Common myeloid progenitor, CD34-positive (primary cell): Measurements from ENCODE around the gene CLSTN2.

Source experiments
- CTCF ChIA-PET: fragments of 350-600 bp; sonication (Branson Sonifier 250); formaldehyde crosslinking; loops from one replicate; lab custom pipeline; 2021; ENCODE audit warnings: antibody characterized with exemption; lab: Charles Lee
- POLR2A ChIA-PET: fragments of 350-600 bp; sonication (Branson Sonifier 250); formaldehyde crosslinking; loops from one replicate; lab custom pipeline; 2021; ENCODE audit warnings: antibody characterized with exemption; lab: Charles Lee
- DNase-seq, 3 donors: peaks; one replicate each; pipeline versions ENCODE4 v3.0.0 to v3.0.0-alpha.2; 2013
- H3K27ac ChIP-seq, 2 experiments: 1 replicate in 1 of 2; 2 replicates in 1 of 2; pipeline ENCODE4 v1.7.0; 2013; ENCODE audit warnings: inconsistent platforms in 2 of 2, low read length in 2 of 2, mild to moderate bottlenecking in 2 of 2, low read depth in 1 of 2, moderate library complexity in 1 of 2; ENCODE audit not compliant: severe bottlenecking in 2 of 2, insufficient read depth in 1 of 2, poor library complexity in 1 of 2
- H3K27me3 ChIP-seq, 5 experiments: replicated peaks in 2 of 5; 1 replicate in 3 of 5; 2 replicates in 2 of 5; pipeline versions ENCODE4 v1.6.1 to v1.7.0; 2013; ENCODE audit warnings: low read length in 4 of 5, mild to moderate bottlenecking in 2 of 5, moderate library complexity in 2 of 5, inconsistent platforms in 1 of 5; ENCODE audit not compliant: insufficient read depth in 5 of 5, control insufficient read depth in 4 of 5
- H3K36me3 ChIP-seq, 4 experiments: 1 replicate in 2 of 4; 2 replicates in 2 of 4; pipeline versions ENCODE4 v1.6.1 to v1.7.0; 2013; ENCODE audit warnings: low read length in 3 of 4, control low read depth in 1 of 4, mild to moderate bottlenecking in 1 of 4; ENCODE audit not compliant: control insufficient read depth in 4 of 4, insufficient read depth in 4 of 4
- H3K4me1 ChIP-seq, 4 experiments: 1 replicate in 3 of 4; 2 replicates in 1 of 4; pipeline versions ENCODE4 v1.6.1 to v1.7.1; 2013; ENCODE audit warnings: low read length in 3 of 4, mild to moderate bottlenecking in 3 of 4, control low read depth in 1 of 4, inconsistent platforms in 1 of 4, moderate library complexity in 1 of 4; ENCODE audit not compliant: control insufficient read depth in 4 of 4, insufficient read depth in 4 of 4; ENCODE audit errors: control extremely low read depth in 1 of 4
- H3K4me3 ChIP-seq, 7 experiments: 1 replicate in 4 of 7; 2 replicates in 3 of 7; pipeline versions ENCODE4 v1.5.1 to v1.7.0; 2013; ENCODE audit warnings: mild to moderate bottlenecking in 7 of 7, low read length in 6 of 7, moderate library complexity in 6 of 7, inconsistent platforms in 2 of 7, low read depth in 2 of 7, control low read depth in 1 of 7; ENCODE audit not compliant: insufficient read depth in 4 of 7, control insufficient read depth in 1 of 7; ENCODE audit errors: extremely low read depth in 1 of 7
- H3K9me3 ChIP-seq, 5 experiments: 1 replicate in 4 of 5; 2 replicates in 1 of 5; pipeline versions ENCODE4 v1.6.1 to v1.7.1; 2013; ENCODE audit warnings: low read length in 4 of 5, mild to moderate bottlenecking in 2 of 5, inconsistent platforms in 1 of 5, low read depth in 1 of 5, moderate library complexity in 1 of 5; ENCODE audit not compliant: control insufficient read depth in 4 of 5, insufficient read depth in 2 of 5; ENCODE audit errors: control extremely low read depth in 1 of 5
- WGBS: methylation state at CpG from one replicate; pipeline ENCODE4 v1.1.5; 2013; ENCODE audit not compliant: insufficient coverage; 5-methylcytosine and 5-hydroxymethylcytosine counted together

Gene CLSTN2

DNA sequence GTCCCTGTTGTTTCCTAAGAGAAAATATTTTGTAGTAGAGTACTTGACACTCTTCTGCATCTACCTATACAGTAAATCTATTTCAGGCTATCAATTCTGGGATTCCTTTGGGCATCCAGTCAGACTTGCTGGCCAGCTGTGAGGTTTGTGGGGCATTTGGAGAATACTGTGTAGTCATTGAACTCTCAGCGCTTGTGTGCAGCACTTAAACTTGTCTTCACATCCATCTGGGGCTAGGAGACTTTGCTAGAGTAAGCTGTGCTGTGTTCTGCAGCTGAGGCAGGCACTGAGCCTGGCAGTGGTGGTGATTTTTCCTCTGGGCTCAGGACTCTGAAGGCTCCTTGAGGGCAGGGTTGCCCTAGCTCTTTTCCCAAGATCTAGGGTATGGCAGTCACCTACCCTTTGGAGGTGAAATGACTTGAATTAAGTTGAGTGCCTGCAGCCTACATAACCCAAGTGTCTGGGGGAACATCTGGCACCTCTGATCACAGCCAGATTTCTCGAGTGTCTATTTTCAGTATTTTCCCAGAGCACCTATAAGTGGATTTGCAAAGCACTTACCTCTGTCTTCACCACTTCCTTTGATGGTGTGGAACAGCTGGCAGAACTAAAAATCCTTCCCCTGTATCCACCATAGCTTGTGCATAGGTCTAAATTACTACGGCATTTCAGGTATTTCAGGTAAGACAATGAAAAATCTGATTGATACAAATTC is 19.3 kb downstream of the CLSTN2 start:
- CTCF ChIA-PET, result no interaction called here
- POLR2A ChIA-PET, result no interaction called here
- H3K27ac ChIP-seq, result no peak overlapping the region

DNA sequence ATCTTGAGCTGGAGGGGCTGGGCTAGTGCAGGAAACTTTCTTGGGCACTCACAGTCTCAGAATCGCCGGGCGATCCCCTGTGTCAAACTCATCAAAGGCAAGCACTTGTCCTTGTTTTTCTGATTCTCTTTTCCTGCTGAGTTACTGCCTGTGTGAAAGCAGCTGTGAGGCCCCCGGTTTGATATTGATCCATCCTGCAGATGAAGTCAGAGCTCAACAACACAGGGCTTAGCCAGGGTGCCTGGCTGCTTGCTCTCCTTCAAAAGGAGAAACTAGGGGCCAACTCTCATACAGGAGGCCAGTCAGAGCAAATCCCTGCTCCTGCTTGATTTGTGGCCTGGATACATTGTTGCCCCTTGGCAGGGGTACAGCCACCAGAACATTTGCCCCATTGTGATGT is 22.9 kb downstream of the CLSTN2 start:
- 93% methylated on average over 3 of the region's 4 CpGs for WGBS
- no peaks in the 10 kb centered on the region for H3K36me3 ChIP-seq
- H3K9me3 ChIP-seq, result no peaks in the 10 kb centered on the region
- no peak overlapping the region for H3K4me3 ChIP-seq
- H3K27ac ChIP-seq, result no peak overlapping the region
- no peak for DNase-seq
- H3K4me1 ChIP-seq, result no peaks in the 10 kb centered on the region
- ChIA-PET CTCF (interaction anchor here (1.5 kb wide), 1 partner anchor 10 kb away, joined by 5 read pairs; no protein-coding TSS in a partner anchor), POLR2A (interaction anchor here (0.6 kb wide), 1 partner anchor 72 kb away, joined by 3 read pairs; no protein-coding TSS in a partner anchor)
- H3K27me3 ChIP-seq, result peaks cover 0 to 2% (median 0%) of the 10 kb centered on the region in 5 experiments

More for the DNA sequence above, 19.3 kb downstream of the CLSTN2 start:
- Histone ChIP-seq H3K27me3 (peaks cover 0 to 2% (median 0%) of the 10 kb centered on the region in 5 experiments), H3K36me3 (no peaks in the 10 kb centered on the region), H3K4me1 (no peaks in the 10 kb centered on the region), H3K4me3 (no peak overlapping the region), H3K9me3 (no peaks in the 10 kb centered on the region)
- WGBS, result 95% methylated on average over 2 of the region's 3 CpGs
- no peak for DNase-seq

- no peak for DNase-seq
- H3K4me3 ChIP-seq, result no peak overlapping the region
- peaks cover 0 to 6% (median 0%) of the 10 kb centered on the region in 5 experiments for H3K27me3 ChIP-seq
- H3K36me3 ChIP-seq, result no peaks in the 10 kb centered on the region
- CTCF ChIA-PET, result no interaction called here
- H3K27ac ChIP-seq, result no peak overlapping the region
- no peaks in the 10 kb centered on the region for H3K9me3 ChIP-seq
- POLR2A ChIA-PET, result no interaction called here
- H3K4me1 ChIP-seq, result no peaks in the 10 kb centered on the region
- 86% methylated on average over 1 of the region's 1 CpG for WGBS
Measured at GRCh38 chr3:139969386-139969785, 34.4 kb downstream of the CLSTN2 start.

DNA sequence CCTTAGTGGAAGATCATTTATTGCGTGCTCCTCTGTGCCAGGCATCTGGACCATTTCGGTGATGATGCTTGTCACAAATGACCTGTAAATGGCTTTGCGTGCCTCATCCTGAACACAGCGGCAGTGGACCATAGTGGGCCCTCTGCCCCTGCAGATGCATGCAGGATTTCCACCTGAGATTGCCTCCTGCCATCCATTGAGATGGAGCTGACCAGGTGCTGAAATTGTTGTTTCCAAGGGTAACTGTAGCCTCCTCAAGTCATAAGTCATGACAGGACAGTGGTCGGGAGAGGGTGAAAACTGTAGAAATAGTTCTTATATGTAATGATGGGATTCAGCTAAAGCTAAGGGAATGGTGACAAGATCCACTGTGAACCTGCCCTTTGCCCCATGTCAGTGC is 35.5 kb downstream of the CLSTN2 start:
- H3K36me3 ChIP-seq, result no peaks in the 10 kb centered on the region
- CTCF ChIA-PET, result no interaction called here
- peaks cover 0 to 4% (median 0%) of the 10 kb centered on the region in 5 experiments for H3K27me3 ChIP-seq
- no peak for DNase-seq
- H3K27ac ChIP-seq, result no peak overlapping the region
- POLR2A ChIA-PET, result no interaction called here
- H3K4me1 ChIP-seq, result no peaks in the 10 kb centered on the region
- 94% methylated on average over 4 of the region's 5 CpGs for WGBS
- H3K9me3 ChIP-seq, result no peaks in the 10 kb centered on the region
- H3K4me3 ChIP-seq, result no peak overlapping the region

- Histone ChIP-seq H3K4me1 (no peaks in the 10 kb centered on the region), H3K27ac (no peak overlapping the region), H3K4me3 (no peak overlapping the region), H3K27me3 (peaks cover 0 to 4% (median 0%) of the 10 kb centered on the region in 5 experiments), H3K9me3 (no peaks in the 10 kb centered on the region), H3K36me3 (no peaks in the 10 kb centered on the region)
- POLR2A ChIA-PET, result no interaction called here
- CTCF ChIA-PET, result no interaction called here
- WGBS, result 100% methylated on average over 1 of the region's 2 CpGs
- DNase-seq, result no peak
Measured at GRCh38 chr3:139974809-139975425, 39.9 kb downstream of the CLSTN2 start.

DNA sequence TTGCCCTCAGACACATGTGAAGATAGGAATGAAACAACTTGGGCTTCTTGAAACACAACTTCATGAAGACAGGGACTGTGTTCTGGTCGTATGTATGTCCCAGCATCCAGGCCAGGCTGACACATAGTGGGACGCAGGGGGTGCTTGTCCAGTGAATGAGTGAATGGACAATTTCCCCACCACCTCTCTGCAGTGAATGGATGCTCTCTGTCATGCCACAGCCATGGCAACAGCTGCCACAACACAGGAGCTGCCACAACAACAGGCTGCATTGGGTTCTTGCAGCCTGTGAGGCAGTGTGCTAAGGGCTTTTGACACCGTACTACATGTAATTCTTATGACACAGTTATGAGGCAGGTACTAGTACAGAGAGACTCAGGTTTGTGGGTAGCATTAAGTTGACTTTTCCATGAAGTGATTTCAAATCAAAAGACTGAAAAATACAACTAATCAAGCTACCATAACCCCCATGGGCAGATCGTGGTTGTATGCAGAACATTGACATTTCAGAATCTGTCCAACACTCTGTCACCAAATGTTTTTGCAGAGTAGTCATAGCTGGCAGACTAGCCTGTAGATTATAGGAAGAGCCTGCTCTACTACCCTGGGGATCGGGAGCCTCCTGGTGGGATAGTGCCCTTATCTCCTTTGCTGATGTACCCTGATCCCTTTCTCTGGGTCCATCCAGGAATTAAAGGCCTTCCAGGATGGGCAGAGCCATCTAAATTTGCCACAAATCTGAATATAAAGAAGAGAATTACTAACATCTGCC is 40.8 kb downstream of the CLSTN2 start:
- no peak overlapping the region for H3K27ac ChIP-seq
- no peaks in the 10 kb centered on the region for H3K9me3 ChIP-seq
- no peak for DNase-seq
- ChIA-PET POLR2A (no interaction called here), CTCF (interaction anchor here (0.9 kb wide), 1 partner anchor 10 kb away, joined by 3 read pairs; no protein-coding TSS in a partner anchor)
- no peak overlapping the region for H3K4me3 ChIP-seq
- 88% methylated on average over 4 of the region's 5 CpGs for WGBS
- H3K36me3 ChIP-seq, result no peaks in the 10 kb centered on the region
- H3K4me1 ChIP-seq, result no peaks in the 10 kb centered on the region
- peaks cover 0 to 2% (median 0%) of the 10 kb centered on the region in 5 experiments for H3K27me3 ChIP-seq
